ENCODE results near the gene NOSTRIN.
"Not testable (repeated sequence)": the region's sequence is repeated elsewhere in the genome, so short reads cannot be mapped to it uniquely, and the experiment has no call there.

DNA sequence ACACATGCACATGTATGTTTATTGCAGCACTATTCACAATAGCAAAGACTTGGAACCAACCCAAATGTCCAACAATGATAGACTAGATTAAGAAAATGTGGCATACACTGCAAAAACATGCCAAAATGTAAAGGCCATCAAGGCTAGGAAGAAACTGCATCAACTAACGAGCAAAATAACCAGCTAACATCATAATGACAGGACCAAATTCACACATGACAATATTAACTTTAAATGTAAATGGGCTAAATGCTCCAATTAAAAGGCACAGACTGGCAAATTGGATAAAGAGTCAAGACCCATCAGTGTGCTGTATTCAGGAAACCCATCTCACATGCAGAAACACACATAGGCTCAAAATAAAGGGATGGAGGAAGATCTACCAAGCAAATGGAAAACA, 64.7 kb downstream of the NOSTRIN start:
- TF ChIP-seq, protein P1, sequence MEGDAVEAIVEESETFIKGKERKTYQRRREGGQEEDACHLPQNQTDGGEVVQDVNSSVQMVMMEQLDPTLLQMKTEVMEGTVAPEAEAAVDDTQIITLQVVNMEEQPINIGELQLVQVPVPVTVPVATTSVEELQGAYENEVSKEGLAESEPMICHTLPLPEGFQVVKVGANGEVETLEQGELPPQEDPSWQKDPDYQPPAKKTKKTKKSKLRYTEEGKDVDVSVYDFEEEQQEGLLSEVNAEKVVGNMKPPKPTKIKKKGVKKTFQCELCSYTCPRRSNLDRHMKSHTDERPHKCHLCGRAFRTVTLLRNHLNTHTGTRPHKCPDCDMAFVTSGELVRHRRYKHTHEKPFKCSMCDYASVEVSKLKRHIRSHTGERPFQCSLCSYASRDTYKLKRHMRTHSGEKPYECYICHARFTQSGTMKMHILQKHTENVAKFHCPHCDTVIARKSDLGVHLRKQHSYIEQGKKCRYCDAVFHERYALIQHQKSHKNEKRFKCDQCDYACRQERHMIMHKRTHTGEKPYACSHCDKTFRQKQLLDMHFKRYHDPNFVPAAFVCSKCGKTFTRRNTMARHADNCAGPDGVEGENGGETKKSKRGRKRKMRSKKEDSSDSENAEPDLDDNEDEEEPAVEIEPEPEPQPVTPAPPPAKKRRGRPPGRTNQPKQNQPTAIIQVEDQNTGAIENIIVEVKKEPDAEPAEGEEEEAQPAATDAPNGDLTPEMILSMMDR (conservative IDR thresholded peaks at IDR 0.05) = not testable (repeated sequence)
- not testable (repeated sequence) for TF ChIP-seq ZFX (IDR thresholded peaks at IDR 0.05)

All from C4-2B (cell line).